Measurements from ENCODE around the gene CIPC. TPM values are rescaled to one million over a fixed set of nuclear protein-coding genes. Genes with fewer than 3 reads are reported as not detected.

The CIPC gene
- total and polyA plus RNA-seq, 9 of the 15 experiments (the other 6 are each of a cell fraction or from before 2014, with no cell fraction given): 5.0 to 16.9 (median 10.7) TPM

- TF ChIP-seq ZNF407 (IDR thresholded peaks at IDR 0.05; ENCODE audit: low read depth): no peak
- TF ChIP-seq JUNB (CRISPR knock-in tag; conservative IDR thresholded peaks at IDR 0.05): no peak
- no peak for TF ChIP-seq ZNF584 (CRISPR knock-in tag; IDR thresholded peaks at IDR 0.05; ENCODE audit: low read depth)
- TF ChIP-seq DPF2 (IDR thresholded peaks at IDR 0.05): no peak
These were observed 10.4 kb upstream of the CIPC start (continued) for GRCh38 chr14:77087631-77088030.
